ENCODE data around the gene CACNB4. TPM values are rescaled to one million over a fixed set of nuclear protein-coding genes. Genes with fewer than 3 reads are reported as not detected.

Gene CACNB4
- total RNA-seq, 1 donor from 2014 or later: 3.4 TPM

- DNase-seq (ENCODE audit: extremely low spot score, unreplicated experiment): no peak
- Mint-ChIP-seq H3K4me1 (ENCODE audit: unreplicated experiment) (peaks cover 16% of the 10 kb centered on the region), H3K27me3 (ENCODE audit: unreplicated experiment) (no peaks in the 10 kb centered on the region), H3K36me3 (ENCODE audit: unreplicated experiment) (no peaks in the 10 kb centered on the region), H3K9me3 (ENCODE audit: unreplicated experiment) (no peaks in the 10 kb centered on the region), H3K27ac (ENCODE audit: unreplicated experiment) (no peak overlapping the region), H3K4me3 (ENCODE audit: unreplicated experiment) (no peak overlapping the region)
- TF ChIP-seq CTCF (IDR thresholded peaks at IDR 0.05): no peak
Measured at GRCh38 chr2:151819920-151820319, 278.9 kb downstream of the CACNB4 start.

GRCh38 chr2:151817929-151818328 is 280.9 kb downstream of the CACNB4 start:
- peaks cover 8% of the 10 kb centered on the region for H3K4me1 Mint-ChIP-seq (ENCODE audit: unreplicated experiment)
- DNase-seq (ENCODE audit: extremely low spot score, unreplicated experiment): no peak
- H3K27ac Mint-ChIP-seq (ENCODE audit: unreplicated experiment): no peak overlapping the region
- H3K9me3 Mint-ChIP-seq (ENCODE audit: unreplicated experiment): no peaks in the 10 kb centered on the region
- H3K27me3 Mint-ChIP-seq (ENCODE audit: unreplicated experiment): no peaks in the 10 kb centered on the region
- H3K36me3 Mint-ChIP-seq (ENCODE audit: unreplicated experiment): peaks cover 5% of the 10 kb centered on the region
- no peak for TF ChIP-seq CTCF (IDR thresholded peaks at IDR 0.05)
- no peak overlapping the region for H3K4me3 Mint-ChIP-seq (ENCODE audit: unreplicated experiment)

GRCh38 chr2:151816843-151817242 is 282.0 kb downstream of the CACNB4 start:
- DNase-seq (ENCODE audit: extremely low spot score, unreplicated experiment): no peak
- Mint-ChIP-seq H3K4me3 (ENCODE audit: unreplicated experiment) (no peak overlapping the region), H3K27me3 (ENCODE audit: unreplicated experiment) (no peaks in the 10 kb centered on the region), H3K4me1 (ENCODE audit: unreplicated experiment) (peaks cover 5% of the 10 kb centered on the region), H3K9me3 (ENCODE audit: unreplicated experiment) (peaks cover 4% of the 10 kb centered on the region), H3K27ac (ENCODE audit: unreplicated experiment) (no peak overlapping the region), H3K36me3 (ENCODE audit: unreplicated experiment) (peaks cover 15% of the 10 kb centered on the region)
- TF ChIP-seq CTCF (IDR thresholded peaks at IDR 0.05): no peak

GRCh38 chr2:151815821-151816489 is 282.9 kb downstream of the CACNB4 start:
- peaks cover 3% of the 10 kb centered on the region for H3K4me1 Mint-ChIP-seq (ENCODE audit: unreplicated experiment)
- no peak for TF ChIP-seq CTCF (IDR thresholded peaks at IDR 0.05)
- no peaks in the 10 kb centered on the region for H3K27me3 Mint-ChIP-seq (ENCODE audit: unreplicated experiment)
- no peak overlapping the region for H3K27ac Mint-ChIP-seq (ENCODE audit: unreplicated experiment)
- H3K36me3 Mint-ChIP-seq (ENCODE audit: unreplicated experiment): peaks cover 20% of the 10 kb centered on the region
- no peak overlapping the region for H3K4me3 Mint-ChIP-seq (ENCODE audit: unreplicated experiment)
- peaks cover 6% of the 10 kb centered on the region for H3K9me3 Mint-ChIP-seq (ENCODE audit: unreplicated experiment)
- DNase-seq (ENCODE audit: extremely low spot score, unreplicated experiment): no peak

GRCh38 chr2:151810489-151810888 is 288.4 kb downstream of the CACNB4 start:
- DNase-seq (ENCODE audit: extremely low spot score, unreplicated experiment): no peak
- Mint-ChIP-seq H3K9me3 (ENCODE audit: unreplicated experiment) (peaks cover 6% of the 10 kb centered on the region), H3K27ac (ENCODE audit: unreplicated experiment) (no peak overlapping the region), H3K36me3 (ENCODE audit: unreplicated experiment) (peaks cover 30% of the 10 kb centered on the region), H3K27me3 (ENCODE audit: unreplicated experiment) (no peaks in the 10 kb centered on the region), H3K4me3 (ENCODE audit: unreplicated experiment) (no peak overlapping the region), H3K4me1 (ENCODE audit: unreplicated experiment) (no peaks in the 10 kb centered on the region)
- TF ChIP-seq CTCF (IDR thresholded peaks at IDR 0.05): no peak

Data from osteocyte (in vitro differentiated cells).